Stimulated activated CD8-positive, alpha-beta memory T cell treated with anti-CD3 and anti-CD28 coated beads, Interleukin-12 subunit alpha, Interleukin-12 subunit beta, amount 100 ng/mL, for 4 hours (primary cell): Measurements from ENCODE around the gene SLC37A1.
"Not testable (repeated sequence)": the region's sequence is repeated elsewhere in the genome, so short reads cannot be mapped to it uniquely, and the experiment has no call there.

Source experiments
- DNase-seq: peaks from one replicate; pipeline ENCODE4 v3.0.0-alpha.2; 2020; ENCODE audit warnings: low read depth

SLC37A1 gene

GRCh38 chr21:42619166-42619565, 105.5 kb downstream of the SLC37A1 start:
- no peak for DNase-seq

- no peak for DNase-seq
These were observed 106.2 kb downstream of the SLC37A1 start for GRCh38 chr21:42619841-42620240.

- DNase-seq: no peak
These were observed 107.6 kb downstream of the SLC37A1 start for GRCh38 chr21:42621166-42621818.

GRCh38 chr21:42621819-42622177, 108.1 kb downstream of the SLC37A1 start:
- no peak for DNase-seq

GRCh38 chr21:42622284-42622683, 108.6 kb downstream of the SLC37A1 start:
- no peak for DNase-seq

GRCh38 chr21:42623694-42624093, 110.0 kb downstream of the SLC37A1 start:
- no peak for DNase-seq

GRCh38 chr21:42624095-42624790, 110.6 kb downstream of the SLC37A1 start:
- DNase-seq: no peak

- DNase-seq: no peak
These were observed 111.3 kb downstream of the SLC37A1 start for GRCh38 chr21:42624936-42625335.

GRCh38 chr21:42626171-42626570, 112.5 kb downstream of the SLC37A1 start:
- no peak for DNase-seq

GRCh38 chr21:42627527-42628289, 114.1 kb downstream of the SLC37A1 start:
- DNase-seq: no peak

- DNase-seq: not testable (repeated sequence)
These were observed 114.9 kb downstream of the SLC37A1 start for GRCh38 chr21:42628466-42629061.

GRCh38 chr21:42629933-42630589, 116.4 kb downstream of the SLC37A1 start:
- no peak for DNase-seq

- DNase-seq: no peak
These were observed 117.0 kb downstream of the SLC37A1 start for GRCh38 chr21:42630626-42631025.
